Upper lobe of left lung (tissue), 6 donors: Measurements from ENCODE around the gene MGAT5B. TPM values are rescaled to one million over a fixed set of nuclear protein-coding genes. Genes with fewer than 3 reads are reported as not detected.
A peak's percentile ranks its signal among the peaks of the same experiment; 100 is the strongest.

Experiments used
- ATAC-seq, 2 donors: fragments of 200-7000 bp; cut with Tn5 transposase; one replicate each; pipeline ENCODE4 v1.9.1; 2022; ENCODE audit warnings: mild to moderate bottlenecking in 2 of 2, moderate library complexity in 2 of 2; ENCODE audit not compliant: low FRiP score in 2 of 2
- DNase-seq, 2 donors: peaks; one replicate each; pipeline ENCODE4 v3.0.0-alpha.2; 2019 to 2020
- H3K27ac ChIP-seq, 4 donors: fragments of 200-600 bp; sonication (generic); one replicate each; pipeline ENCODE4 v1.5.1; 2016 to 2019
- H3K27me3 ChIP-seq, 4 donors: fragments of 200-600 bp; sonication (generic); one replicate each; pipeline ENCODE4 v1.5.1; 2017 to 2019
- H3K36me3 ChIP-seq, 4 donors: fragments of 200-600 bp; sonication (generic); one replicate each; pipeline ENCODE4 v1.5.1; 2016 to 2019
- H3K4me1 ChIP-seq, 4 donors: fragments of 200-600 bp; sonication (generic); one replicate each; pipeline ENCODE4 v1.5.1; 2018 to 2019
- H3K4me3 ChIP-seq, 4 donors: fragments of 200-600 bp; sonication (generic); one replicate each; pipeline ENCODE4 v1.5.1; 2017 to 2019; ENCODE audit warnings: mild to moderate bottlenecking in 2 of 4, moderate library complexity in 1 of 4
- H3K9me3 ChIP-seq, 4 donors: fragments of 200-600 bp; sonication (generic); one replicate each; pipeline ENCODE4 v1.5.1; 2018 to 2019
- EP300 ChIP-seq, 4 donors: sonication (generic); formaldehyde crosslinking; IDR thresholded peaks; one replicate each; pipeline ENCODE4 v1.5.1; 2017; ENCODE audit warnings: antibody characterized with exemption in 4 of 4, control low read depth in 2 of 4
- POLR2A ChIP-seq, 4 donors: fragments of 450-650 bp; IDR thresholded peaks; one replicate each; pipeline ENCODE4 v1.5.1; 2016 to 2017; ENCODE audit warnings: antibody characterized with exemption in 4 of 4, mild to moderate bottlenecking in 2 of 4
- POLR2AphosphoS5 ChIP-seq, 2 donors: sonication (generic); formaldehyde crosslinking; IDR thresholded peaks; one replicate each; pipeline ENCODE4 v1.5.1; 2017; ENCODE audit warnings: antibody characterized with exemption in 2 of 2
- WGBS, 2 donors: methylation state at CpG; one replicate each; pipeline ENCODE4 v1.1.5; 2017 to 2018; 5-methylcytosine and 5-hydroxymethylcytosine counted together
- total RNA-seq, 6 donors: library from RNA; depleted of rRNA in 4 of 6; stranded (reverse); fragments of >200 nt in 4 of 6; gene quantifications; one replicate each; pipeline versions ENCODE4 v1.1.0 to v1.2.1, GENCODE V29; 2016 to 2021
- TF ChIP-seq, protein P1 (sequence below), 6 experiments: fragments of 450-650 bp in 4 of 6; fragments of 200-600 bp in 2 of 6; sonication (generic) in 2 of 6; IDR thresholded peaks; one replicate each; pipeline ENCODE4 v1.5.1; 2016 to 2019; ENCODE audit warnings: antibody characterized with exemption in 6 of 6
- donor health status: DM: no; HTN: no; CAD: no; lungs with moderate emphysema.
- donor health status: DM: no; HTN: yes; CAD: no; lungs with severe emphysema.

Gene MGAT5B, protein sequence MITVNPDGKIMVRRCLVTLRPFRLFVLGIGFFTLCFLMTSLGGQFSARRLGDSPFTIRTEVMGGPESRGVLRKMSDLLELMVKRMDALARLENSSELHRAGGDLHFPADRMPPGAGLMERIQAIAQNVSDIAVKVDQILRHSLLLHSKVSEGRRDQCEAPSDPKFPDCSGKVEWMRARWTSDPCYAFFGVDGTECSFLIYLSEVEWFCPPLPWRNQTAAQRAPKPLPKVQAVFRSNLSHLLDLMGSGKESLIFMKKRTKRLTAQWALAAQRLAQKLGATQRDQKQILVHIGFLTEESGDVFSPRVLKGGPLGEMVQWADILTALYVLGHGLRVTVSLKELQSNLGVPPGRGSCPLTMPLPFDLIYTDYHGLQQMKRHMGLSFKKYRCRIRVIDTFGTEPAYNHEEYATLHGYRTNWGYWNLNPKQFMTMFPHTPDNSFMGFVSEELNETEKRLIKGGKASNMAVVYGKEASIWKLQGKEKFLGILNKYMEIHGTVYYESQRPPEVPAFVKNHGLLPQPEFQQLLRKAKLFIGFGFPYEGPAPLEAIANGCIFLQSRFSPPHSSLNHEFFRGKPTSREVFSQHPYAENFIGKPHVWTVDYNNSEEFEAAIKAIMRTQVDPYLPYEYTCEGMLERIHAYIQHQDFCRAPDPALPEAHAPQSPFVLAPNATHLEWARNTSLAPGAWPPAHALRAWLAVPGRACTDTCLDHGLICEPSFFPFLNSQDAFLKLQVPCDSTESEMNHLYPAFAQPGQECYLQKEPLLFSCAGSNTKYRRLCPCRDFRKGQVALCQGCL
- 1 to 10 TPM in 3 of 6 donors, under 1 TPM in 3; 0.20 to 3.0 (median 0.83) TPM for total RNA-seq

DNA sequence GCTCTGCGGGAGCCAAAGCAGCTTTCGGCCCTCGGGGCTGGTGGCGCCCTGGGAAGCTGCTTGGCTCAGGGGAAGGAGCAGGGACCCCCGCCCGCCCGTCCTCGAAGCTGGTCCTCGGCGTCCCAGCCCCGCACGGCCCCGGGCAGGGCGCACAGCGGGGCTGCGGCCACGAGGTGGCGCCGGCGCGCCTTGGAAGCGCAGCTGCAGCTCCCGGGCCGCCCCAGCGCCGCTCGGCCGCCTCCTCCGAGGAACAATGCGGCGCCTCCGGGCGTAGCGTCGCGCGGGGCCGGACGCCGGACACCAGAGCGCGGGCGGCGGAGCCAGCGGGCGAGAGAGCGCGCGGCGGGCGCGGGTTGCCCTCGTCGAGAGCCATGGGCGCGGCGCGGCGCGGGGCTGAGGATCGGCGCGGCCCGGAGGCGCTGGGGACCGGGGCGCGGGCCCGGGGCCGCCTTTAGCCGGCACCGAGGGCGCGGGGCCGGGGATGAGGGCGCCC lies at the start of gene MGAT5B:
Gene MGAT5B, plus strand, starts transcription at position 229 of the 493 bp plus-strand sequence. CDS start 626 bp downstream, outside the sequence.
- Histone ChIP-seq H3K27me3 (peaks cover 2 to 29% (median 19%) of the 10 kb centered on the region in 4 donors), H3K4me1 (peaks cover 20 to 34% (median 21%) of the 10 kb centered on the region in 4 donors), H3K9me3 (no peaks in the 10 kb centered on the region), H3K4me3 (peak within 1 kb of the TSS; percentile 10 to 50 (median 46)), H3K36me3 (no peaks in the 10 kb centered on the region), H3K27ac (peak within 1 kb of the TSS in 1 of 4 donors; percentile 47)
- no peak for TF ChIP-seq EP300 (IDR thresholded peaks at IDR 0.05)
- no peak for TF ChIP-seq POLR2A (IDR thresholded peaks at IDR 0.05)
- TF ChIP-seq, protein P1, sequence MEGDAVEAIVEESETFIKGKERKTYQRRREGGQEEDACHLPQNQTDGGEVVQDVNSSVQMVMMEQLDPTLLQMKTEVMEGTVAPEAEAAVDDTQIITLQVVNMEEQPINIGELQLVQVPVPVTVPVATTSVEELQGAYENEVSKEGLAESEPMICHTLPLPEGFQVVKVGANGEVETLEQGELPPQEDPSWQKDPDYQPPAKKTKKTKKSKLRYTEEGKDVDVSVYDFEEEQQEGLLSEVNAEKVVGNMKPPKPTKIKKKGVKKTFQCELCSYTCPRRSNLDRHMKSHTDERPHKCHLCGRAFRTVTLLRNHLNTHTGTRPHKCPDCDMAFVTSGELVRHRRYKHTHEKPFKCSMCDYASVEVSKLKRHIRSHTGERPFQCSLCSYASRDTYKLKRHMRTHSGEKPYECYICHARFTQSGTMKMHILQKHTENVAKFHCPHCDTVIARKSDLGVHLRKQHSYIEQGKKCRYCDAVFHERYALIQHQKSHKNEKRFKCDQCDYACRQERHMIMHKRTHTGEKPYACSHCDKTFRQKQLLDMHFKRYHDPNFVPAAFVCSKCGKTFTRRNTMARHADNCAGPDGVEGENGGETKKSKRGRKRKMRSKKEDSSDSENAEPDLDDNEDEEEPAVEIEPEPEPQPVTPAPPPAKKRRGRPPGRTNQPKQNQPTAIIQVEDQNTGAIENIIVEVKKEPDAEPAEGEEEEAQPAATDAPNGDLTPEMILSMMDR (IDR thresholded peaks at IDR 0.05) = peak; percentile 93 to 99 (median 98)
- TF ChIP-seq POLR2AphosphoS5 (IDR thresholded peaks at IDR 0.05) = no peak
- DNase-seq = peak; percentile 67 to 97
- 0% methylated on average over 1 to 42 of the region's 76 CpGs for WGBS, 2 donors
- ATAC-seq = peak; percentile 82 to 94

DNA sequence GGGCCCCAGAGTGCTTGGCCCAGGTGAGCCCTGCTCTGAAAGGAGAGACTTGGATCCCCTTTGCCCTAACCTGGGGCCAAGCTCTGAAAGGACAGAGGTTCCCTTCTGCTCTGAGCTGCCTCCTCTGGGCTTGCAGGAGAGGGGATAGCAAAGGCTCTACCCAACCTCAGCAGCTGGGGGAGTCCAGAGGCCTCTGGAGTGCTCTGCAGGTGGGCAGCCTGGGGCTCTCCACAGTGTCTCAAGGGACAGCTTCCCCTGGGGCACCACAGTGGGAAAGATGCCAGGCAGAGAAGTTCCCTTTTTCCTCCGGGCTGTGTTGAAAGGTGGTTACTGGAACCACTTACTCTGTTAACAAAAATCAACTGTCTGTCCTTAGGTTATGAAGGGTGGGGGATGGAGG lies 48.2 kb upstream of the MGAT5B start:
- Histone ChIP-seq H3K27me3 (no peaks in the 10 kb centered on the region), H3K4me3 (no peak overlapping the region), H3K27ac (no peak overlapping the region), H3K9me3 (no peaks in the 10 kb centered on the region), H3K36me3 (no peaks in the 10 kb centered on the region), H3K4me1 (peaks cover 0 to 6% (median 1%) of the 10 kb centered on the region in 4 donors)
- TF ChIP-seq POLR2A (IDR thresholded peaks at IDR 0.05) = no peak
- no peak for TF ChIP-seq POLR2AphosphoS5 (IDR thresholded peaks at IDR 0.05)
- TF ChIP-seq EP300 (IDR thresholded peaks at IDR 0.05) = no peak
- TF ChIP-seq, protein P1 (IDR thresholded peaks at IDR 0.05) = no peak
- DNase-seq (no peak), ATAC-seq (peak in 1 of 2 donors; percentile 28)
- 28 to 40% methylated on average over 1 of the region's 1 CpG for WGBS, 2 donors

DNA sequence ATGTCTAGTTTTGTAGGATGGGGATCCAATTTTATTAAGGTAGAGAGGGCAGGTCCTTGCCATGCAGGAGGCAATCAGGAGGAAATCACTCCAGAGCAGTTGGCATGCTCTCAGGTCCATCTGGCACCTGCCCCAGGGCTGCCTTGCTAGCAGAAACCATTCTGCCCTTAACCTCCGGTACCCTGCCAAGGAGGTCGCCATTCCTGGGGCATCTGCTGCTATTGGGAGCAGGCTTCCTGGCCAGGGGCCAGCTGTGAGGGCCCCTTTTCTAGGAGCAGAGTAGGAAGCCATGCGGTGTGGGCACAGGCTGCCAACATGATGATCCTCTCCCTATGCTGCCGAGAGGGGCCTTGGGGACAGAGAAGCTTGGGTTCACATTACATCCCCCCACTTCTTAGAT lies 47.6 kb upstream of the MGAT5B start:
- Histone ChIP-seq H3K27me3 (no peaks in the 10 kb centered on the region), H3K4me3 (no peak overlapping the region), H3K4me1 (peaks cover 0 to 6% (median 1%) of the 10 kb centered on the region in 4 donors), H3K9me3 (no peaks in the 10 kb centered on the region), H3K36me3 (no peaks in the 10 kb centered on the region), H3K27ac (no peak overlapping the region)
- 64 to 76% methylated on average over 2 to 4 of the region's 4 CpGs for WGBS, 2 donors
- DNase-seq (no peak), ATAC-seq (no peak)
- TF ChIP-seq POLR2A (IDR thresholded peaks at IDR 0.05) = no peak
- TF ChIP-seq, protein P1 (IDR thresholded peaks at IDR 0.05) = no peak
- no peak for TF ChIP-seq EP300 (IDR thresholded peaks at IDR 0.05)

DNA sequence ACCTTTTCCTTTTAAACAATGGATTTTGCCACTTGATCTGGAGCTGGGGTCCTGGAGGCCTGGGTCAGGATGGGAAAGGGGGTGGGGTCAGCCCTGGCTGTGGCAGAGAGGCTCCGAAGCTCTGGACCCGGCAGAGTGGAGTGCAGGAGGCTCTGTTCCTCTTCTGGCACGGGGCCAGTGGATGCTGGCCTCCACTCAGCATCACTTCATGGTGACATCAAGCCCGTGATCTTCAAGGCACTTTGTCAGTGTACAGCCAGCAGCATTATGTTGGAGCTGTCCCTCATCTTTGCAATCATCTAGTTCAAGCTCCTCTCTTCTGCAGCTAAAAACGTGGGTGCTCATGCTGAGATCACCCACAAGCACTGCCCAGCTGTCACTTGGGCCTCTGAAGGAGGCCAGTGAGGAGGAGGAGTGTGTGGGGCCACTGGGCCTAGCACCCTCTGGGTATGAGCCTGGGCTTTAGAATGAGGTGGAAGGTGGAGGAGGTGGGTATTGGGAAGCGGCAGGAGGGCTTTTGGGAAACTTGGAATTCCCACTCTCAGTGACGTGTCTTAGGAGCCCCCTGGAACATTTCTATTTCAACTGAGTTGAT lies 45.9 kb upstream of the MGAT5B start:
- no peak overlapping the region for H3K4me3 ChIP-seq
- no peaks in the 10 kb centered on the region for H3K27me3 ChIP-seq
- peaks cover 0 to 12% (median 3%) of the 10 kb centered on the region in 4 donors for H3K4me1 ChIP-seq
- no peak for DNase-seq
- ATAC-seq = no peak
- no peaks in the 10 kb centered on the region for H3K9me3 ChIP-seq
- TF ChIP-seq POLR2AphosphoS5 (IDR thresholded peaks at IDR 0.05) (no peak), EP300 (IDR thresholded peaks at IDR 0.05) (no peak), POLR2A (IDR thresholded peaks at IDR 0.05) (no peak)
- TF ChIP-seq, protein P1 (IDR thresholded peaks at IDR 0.05) = no peak
- 75 to 77% methylated on average over 6 of the region's 7 CpGs for WGBS, 2 donors
- H3K36me3 ChIP-seq = no peaks in the 10 kb centered on the region
- no peak overlapping the region for H3K27ac ChIP-seq
